Type B pancreatic cell (in vitro differentiated cells): ENCODE measurements around the gene GALM. TPM values are rescaled to one million over a fixed set of nuclear protein-coding genes. Genes with fewer than 3 reads are reported as not detected.
"Not testable (repeated sequence)": the region's sequence is repeated elsewhere in the genome, so short reads cannot be mapped to it uniquely, and the experiment has no call there.

Experiments used
- DNase-seq: peaks from one replicate; pipeline ENCODE4 v3.0.0; 2021; ENCODE audit warnings: mixed read lengths; ENCODE audit not compliant: unreplicated experiment; ENCODE audit errors: extremely low spot score
- H3K27ac Mint-ChIP-seq: 2 replicates; pipeline ENCODE4 v1.8.0; 2021; ENCODE audit warnings: mild to moderate bottlenecking, mixed read lengths
- H3K27me3 Mint-ChIP-seq: 2 replicates; pipeline ENCODE4 v1.8.0; 2021; ENCODE audit warnings: mixed read lengths
- H3K36me3 Mint-ChIP-seq: 2 replicates; pipeline ENCODE4 v1.8.0; 2021; ENCODE audit warnings: mixed read lengths
- H3K4me1 Mint-ChIP-seq: one replicate; pipeline ENCODE4 v1.8.0; 2021; ENCODE audit warnings: mixed read lengths; ENCODE audit not compliant: unreplicated experiment
- H3K4me3 Mint-ChIP-seq: 2 replicates; pipeline ENCODE4 v1.8.0; 2021; ENCODE audit warnings: mild to moderate bottlenecking, mixed read lengths
- H3K9me3 Mint-ChIP-seq: 2 replicates; pipeline ENCODE4 v1.8.0; 2021; ENCODE audit warnings: mixed read lengths
- total RNA-seq: library from RNA; stranded (reverse); gene quantifications from 2 replicates; pipeline ENCODE4 v1.2.1, GENCODE V29; 2021; ENCODE audit warnings: low replicate concordance
- TF ChIP-seq, protein P1 (sequence below): fragments of 200-600 bp; sonication (generic); conservative IDR thresholded peaks from 2 replicates; pipeline ENCODE4 v1.5.0; 2021; ENCODE audit warnings: antibody characterized with exemption, mild to moderate bottlenecking

GALM gene
- total RNA-seq, 1 donor from 2014 or later, result 16.1 TPM

DNA sequence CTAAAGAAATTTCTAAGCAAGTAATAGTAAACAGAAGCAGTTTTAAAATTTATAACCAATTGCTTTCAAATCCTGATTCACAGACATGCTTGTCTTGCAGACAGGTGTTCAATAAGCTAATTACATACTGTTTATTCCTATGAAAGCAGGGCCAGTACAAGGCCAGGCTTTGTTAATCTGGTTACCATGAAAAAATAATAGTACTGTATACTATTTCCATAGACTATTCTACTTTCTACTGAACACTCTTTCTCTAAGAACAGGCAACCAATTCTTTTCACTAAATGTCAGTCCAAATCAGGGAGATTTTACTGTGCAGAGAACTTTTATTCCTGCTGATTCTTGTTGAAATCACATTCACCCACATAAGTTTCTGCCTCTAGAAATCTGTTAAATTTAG, 88.1 kb downstream of the GALM start:
- H3K4me3 Mint-ChIP-seq, result no peak overlapping the region
- H3K36me3 Mint-ChIP-seq, result peaks cover 18% of the 10 kb centered on the region
- peaks cover 4% of the 10 kb centered on the region for H3K27me3 Mint-ChIP-seq
- TF ChIP-seq, protein P1, sequence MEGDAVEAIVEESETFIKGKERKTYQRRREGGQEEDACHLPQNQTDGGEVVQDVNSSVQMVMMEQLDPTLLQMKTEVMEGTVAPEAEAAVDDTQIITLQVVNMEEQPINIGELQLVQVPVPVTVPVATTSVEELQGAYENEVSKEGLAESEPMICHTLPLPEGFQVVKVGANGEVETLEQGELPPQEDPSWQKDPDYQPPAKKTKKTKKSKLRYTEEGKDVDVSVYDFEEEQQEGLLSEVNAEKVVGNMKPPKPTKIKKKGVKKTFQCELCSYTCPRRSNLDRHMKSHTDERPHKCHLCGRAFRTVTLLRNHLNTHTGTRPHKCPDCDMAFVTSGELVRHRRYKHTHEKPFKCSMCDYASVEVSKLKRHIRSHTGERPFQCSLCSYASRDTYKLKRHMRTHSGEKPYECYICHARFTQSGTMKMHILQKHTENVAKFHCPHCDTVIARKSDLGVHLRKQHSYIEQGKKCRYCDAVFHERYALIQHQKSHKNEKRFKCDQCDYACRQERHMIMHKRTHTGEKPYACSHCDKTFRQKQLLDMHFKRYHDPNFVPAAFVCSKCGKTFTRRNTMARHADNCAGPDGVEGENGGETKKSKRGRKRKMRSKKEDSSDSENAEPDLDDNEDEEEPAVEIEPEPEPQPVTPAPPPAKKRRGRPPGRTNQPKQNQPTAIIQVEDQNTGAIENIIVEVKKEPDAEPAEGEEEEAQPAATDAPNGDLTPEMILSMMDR, result no peak
- no peaks in the 10 kb centered on the region for H3K9me3 Mint-ChIP-seq
- H3K4me1 Mint-ChIP-seq, result peaks cover 16% of the 10 kb centered on the region
- H3K27ac Mint-ChIP-seq, result no peak overlapping the region
- no peak for DNase-seq

DNA sequence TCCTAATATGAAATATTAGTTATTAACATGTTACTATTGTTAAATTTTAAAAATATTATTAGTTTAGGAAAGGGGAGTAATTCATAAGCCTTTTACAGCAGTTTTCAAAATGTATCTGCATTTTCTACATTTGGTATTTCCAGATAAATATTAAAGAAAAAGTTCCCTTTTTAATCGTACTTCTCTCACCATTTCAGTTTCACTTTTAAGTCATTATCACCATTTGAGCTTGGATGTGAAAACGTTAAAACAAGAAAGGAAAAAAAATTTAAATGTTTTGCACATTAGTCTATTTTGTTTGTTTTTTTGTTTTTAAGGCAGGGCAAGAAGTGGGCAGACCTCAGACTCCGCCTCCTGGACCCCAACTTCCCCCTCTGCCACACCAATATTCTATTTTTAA, 88.6 kb downstream of the GALM start:
- H3K27ac Mint-ChIP-seq, result no peak overlapping the region
- no peaks in the 10 kb centered on the region for H3K9me3 Mint-ChIP-seq
- H3K4me3 Mint-ChIP-seq, result no peak overlapping the region
- H3K36me3 Mint-ChIP-seq, result peaks cover 13% of the 10 kb centered on the region
- TF ChIP-seq, protein P1, result no peak
- H3K27me3 Mint-ChIP-seq, result peaks cover 4% of the 10 kb centered on the region
- H3K4me1 Mint-ChIP-seq, result peaks cover 12% of the 10 kb centered on the region
- no peak for DNase-seq

DNA sequence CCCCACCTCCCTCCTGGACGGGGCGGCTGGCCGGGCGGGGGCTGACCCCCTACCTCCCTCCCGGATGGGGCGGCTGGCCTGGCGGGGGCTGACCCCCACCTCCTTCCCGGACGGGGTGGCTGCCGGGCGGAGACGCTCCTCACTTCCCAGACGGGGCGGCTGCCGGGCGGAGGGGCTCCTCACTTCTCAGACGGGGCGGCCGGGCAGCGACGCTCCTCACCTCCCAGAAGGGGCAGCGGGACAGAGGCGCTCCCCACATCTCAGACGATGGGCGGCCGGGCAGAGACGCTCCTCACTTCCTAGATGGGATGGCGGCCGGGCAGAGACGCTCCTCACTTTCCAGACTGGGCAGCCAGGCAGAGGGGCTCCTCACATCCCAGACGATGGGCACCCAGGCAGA, 90.0 kb downstream of the GALM start:
- H3K27ac Mint-ChIP-seq, H3K4me3 Mint-ChIP-seq, H3K4me1 Mint-ChIP-seq, H3K9me3 Mint-ChIP-seq, DNase-seq, H3K36me3 Mint-ChIP-seq, H3K27me3 Mint-ChIP-seq: not testable (repeated sequence)

DNA sequence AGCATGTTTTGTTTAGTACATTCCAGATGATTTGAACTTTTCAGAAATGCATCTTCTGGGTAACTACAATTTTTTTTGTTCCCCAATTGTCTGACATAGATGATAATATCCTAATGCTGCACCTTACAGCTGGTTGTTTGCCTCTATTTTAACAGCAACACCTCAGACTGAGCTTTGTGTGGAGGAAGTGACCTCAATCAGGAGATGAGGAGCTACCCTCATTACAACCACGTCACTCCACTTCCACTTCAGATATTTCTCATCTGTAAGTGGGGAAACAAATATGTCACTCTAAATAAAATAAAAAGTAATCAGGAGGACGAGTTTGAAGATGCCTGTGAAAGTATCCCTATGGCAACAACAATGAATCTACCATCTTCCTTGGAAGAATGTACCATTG, 97.3 kb downstream of the GALM start:
- no peak for DNase-seq
- H3K27ac Mint-ChIP-seq, result no peak overlapping the region
- no peaks in the 10 kb centered on the region for H3K9me3 Mint-ChIP-seq
- H3K4me3 Mint-ChIP-seq, result no peak overlapping the region
- no peaks in the 10 kb centered on the region for H3K36me3 Mint-ChIP-seq
- TF ChIP-seq, protein P1, result no peak
- no peaks in the 10 kb centered on the region for H3K4me1 Mint-ChIP-seq
- H3K27me3 Mint-ChIP-seq, result no peaks in the 10 kb centered on the region

DNA sequence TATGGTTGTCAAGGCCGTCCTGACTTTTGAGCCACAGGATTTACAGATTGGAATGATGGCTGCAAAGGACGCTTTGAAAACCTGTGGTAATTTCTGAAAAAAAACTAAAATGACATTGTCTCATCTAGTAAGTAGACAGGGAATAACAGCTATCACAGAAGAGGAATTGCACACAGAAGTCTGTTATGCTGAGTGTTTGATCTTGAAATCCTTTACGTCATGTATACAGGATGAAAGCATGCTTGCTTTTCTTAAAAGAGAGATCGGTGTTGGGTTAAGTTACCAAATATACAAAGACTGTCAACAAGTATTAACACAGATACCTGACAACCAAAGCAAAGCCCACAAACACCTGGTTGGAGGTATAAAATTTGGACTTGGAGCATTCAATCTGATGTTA, 97.8 kb downstream of the GALM start:
- no peak for DNase-seq
- H3K27ac Mint-ChIP-seq, result no peak overlapping the region
- H3K4me3 Mint-ChIP-seq, result no peak overlapping the region
- no peaks in the 10 kb centered on the region for H3K9me3 Mint-ChIP-seq
- H3K27me3 Mint-ChIP-seq, result no peaks in the 10 kb centered on the region
- H3K36me3 Mint-ChIP-seq, result no peaks in the 10 kb centered on the region
- TF ChIP-seq, protein P1, result no peak
- no peaks in the 10 kb centered on the region for H3K4me1 Mint-ChIP-seq

DNA sequence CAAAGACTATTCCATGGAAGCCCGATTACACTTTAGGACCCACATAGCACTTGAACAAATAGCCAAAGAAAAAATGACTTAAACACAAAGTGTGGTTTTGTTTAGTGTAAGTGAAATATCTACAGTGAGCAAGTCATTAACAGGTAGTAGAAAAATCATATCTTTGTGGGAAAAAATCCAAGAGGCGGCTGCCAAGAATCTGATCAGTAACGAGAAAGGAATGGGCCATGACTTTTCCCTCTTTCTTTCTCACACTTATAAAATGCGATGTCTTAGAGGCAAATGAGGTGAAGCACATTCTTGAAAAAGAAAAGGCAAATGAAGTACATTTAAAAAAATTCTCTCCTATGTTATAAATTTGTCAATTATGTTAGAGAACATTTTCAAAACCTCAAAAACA, 99.2 kb downstream of the GALM start:
- TF ChIP-seq, protein P1, result no peak
- no peak for DNase-seq
- H3K27me3 Mint-ChIP-seq, result no peaks in the 10 kb centered on the region
- no peak overlapping the region for H3K27ac Mint-ChIP-seq
- no peak overlapping the region for H3K4me3 Mint-ChIP-seq
- H3K4me1 Mint-ChIP-seq, result no peaks in the 10 kb centered on the region
- H3K36me3 Mint-ChIP-seq, result no peaks in the 10 kb centered on the region
- no peaks in the 10 kb centered on the region for H3K9me3 Mint-ChIP-seq
